SJSA1 (cell line): ENCODE data around the gene AKNA. TPM values are rescaled to one million over a fixed set of nuclear protein-coding genes. Genes with fewer than 3 reads are reported as not detected.

Experiments used
- DNase-seq, 2 experiments: peaks; one replicate each; pipeline ENCODE4 v3.0.0-alpha.2; 2015 to 2020; ENCODE audit warnings: low spot score in 2 of 2, low read depth in 1 of 2
- H3K27ac ChIP-seq: fragments of 250-450 bp; sonication (Bioruptor Pico); 2 replicates; pipeline ENCODE4 v1.5.1; 2020; ENCODE audit warnings: mild to moderate bottlenecking, moderate library complexity
- H3K27me3 ChIP-seq: fragments of 250-450 bp; sonication (Bioruptor Pico); replicated peaks from 2 replicates; pipeline ENCODE4 v1.5.1; 2020; ENCODE audit warnings: mild to moderate bottlenecking, moderate library complexity
- H3K36me3 ChIP-seq: fragments of 250-450 bp; sonication (Bioruptor Pico); 2 replicates; pipeline ENCODE4 v1.5.1; 2020; ENCODE audit warnings: mild to moderate bottlenecking
- H3K4me1 ChIP-seq: fragments of 250-450 bp; sonication (Bioruptor Pico); replicated peaks from 2 replicates; pipeline ENCODE4 v1.6.1; 2021; ENCODE audit warnings: mild to moderate bottlenecking
- H3K4me3 ChIP-seq: fragments of 250-450 bp; sonication (Bioruptor Pico); 2 replicates; pipeline ENCODE4 v1.5.1; 2020; ENCODE audit warnings: mild to moderate bottlenecking
- H3K9me3 ChIP-seq: fragments of 250-450 bp; sonication (Bioruptor Pico); replicated peaks from 2 replicates; pipeline ENCODE4 v1.5.1; 2020; ENCODE audit warnings: mild to moderate bottlenecking
- total RNA-seq: library from RNA; depleted of rRNA; stranded (reverse); fragments of >200 nt; shearing (Covaris generic); gene quantifications from 2 replicates; pipeline ENCODE4 v1.2.3, GENCODE V29; 2014; rRNA removed

The AKNA gene
- total RNA-seq, 1 experiment from 2014 or later, result 4.8 TPM

GRCh38 chr9:114287763-114288192 is 100.0 kb downstream of the AKNA start:
- peak overlapping the region; percentile 79 for H3K27ac ChIP-seq
- peaks cover 43% of the 10 kb centered on the region for H3K4me1 ChIP-seq
- H3K9me3 ChIP-seq, result no peaks in the 10 kb centered on the region
- H3K27me3 ChIP-seq, result no peaks in the 10 kb centered on the region
- H3K4me3 ChIP-seq, result no peak overlapping the region
- DNase-seq, result no peak
- H3K36me3 ChIP-seq, result peaks cover 18% of the 10 kb centered on the region

GRCh38 chr9:114287001-114287762 is 100.6 kb downstream of the AKNA start:
- no peaks in the 10 kb centered on the region for H3K9me3 ChIP-seq
- peak overlapping the region; percentile 79 for H3K27ac ChIP-seq
- H3K36me3 ChIP-seq, result peaks cover 12% of the 10 kb centered on the region
- H3K4me1 ChIP-seq, result peaks cover 45% of the 10 kb centered on the region
- DNase-seq, result peak in 1 of 2 experiments; percentile 38
- no peaks in the 10 kb centered on the region for H3K27me3 ChIP-seq
- no peak overlapping the region for H3K4me3 ChIP-seq

GRCh38 chr9:114286146-114286679 is 101.6 kb downstream of the AKNA start:
- H3K4me1 ChIP-seq, result peaks cover 48% of the 10 kb centered on the region
- no peak overlapping the region for H3K4me3 ChIP-seq
- peaks cover 8% of the 10 kb centered on the region for H3K36me3 ChIP-seq
- peak in 1 of 2 experiments; percentile 25 for DNase-seq
- no peaks in the 10 kb centered on the region for H3K27me3 ChIP-seq
- no peak overlapping the region for H3K27ac ChIP-seq
- no peaks in the 10 kb centered on the region for H3K9me3 ChIP-seq

- Histone ChIP-seq H3K9me3 (no peaks in the 10 kb centered on the region), H3K4me1 (peaks cover 50% of the 10 kb centered on the region), H3K4me3 (no peak overlapping the region), H3K27me3 (no peaks in the 10 kb centered on the region), H3K27ac (peak overlapping the region; percentile 61), H3K36me3 (peaks cover 5% of the 10 kb centered on the region; the same call in 1 of the 2 replicates)
- peak; percentile 93 for DNase-seq
Observed at GRCh38 chr9:114285166-114285867, 102.5 kb downstream of the AKNA start.

- DNase-seq, result peak in 1 of 2 experiments; percentile 30
- Histone ChIP-seq H3K27me3 (no peaks in the 10 kb centered on the region), H3K9me3 (no peaks in the 10 kb centered on the region), H3K4me1 (peaks cover 52% of the 10 kb centered on the region), H3K36me3 (peaks cover 5% of the 10 kb centered on the region; the same call in 1 of the 2 replicates), H3K27ac (peak overlapping the region; percentile 61; the same call in 1 of the 2 replicates), H3K4me3 (no peak overlapping the region)
Observed at GRCh38 chr9:114284316-114285060, 103.3 kb downstream of the AKNA start.

Other genes starting within 250 kb of the AKNA start
- gene COL27A1, start 232.4 kb downstream of the AKNA start, total RNA-seq, result 4.2 and 4.7 TPM in 2 replicates
- not detected in 2 replicates for gene ORM1, start 64.9 kb downstream of the AKNA start, total RNA-seq
- not detected in 2 replicates for gene ORM2, start 58.1 kb downstream of the AKNA start, total RNA-seq
- gene WHRN, start 117.5 kb upstream of the AKNA start, total RNA-seq, result 0.50 and 1.4 TPM in 2 replicates
- 212 and 267 TPM in 2 replicates for gene ATP6V1G1, start 199.8 kb upstream of the AKNA start, total RNA-seq
- 3.6 and 4.4 TPM in 2 replicates for gene TMEM268, start 223.3 kb upstream of the AKNA start, total RNA-seq